NCI-H146 (cell line): ENCODE measurements around the gene AP2B1.
"Not testable (repeated sequence)": the region's sequence is repeated elsewhere in the genome, so short reads cannot be mapped to it uniquely, and the experiment has no call there.

ENCODE experiments used
- DNase-seq: peaks from one replicate; lab custom pipeline; 2025; lab: John Stamatoyannopoulos, UW

The AP2B1 gene

GRCh38 chr17:35577830-35578196 is 9.3 kb upstream of the AP2B1 start:
- DNase-seq: no peak

DNA sequence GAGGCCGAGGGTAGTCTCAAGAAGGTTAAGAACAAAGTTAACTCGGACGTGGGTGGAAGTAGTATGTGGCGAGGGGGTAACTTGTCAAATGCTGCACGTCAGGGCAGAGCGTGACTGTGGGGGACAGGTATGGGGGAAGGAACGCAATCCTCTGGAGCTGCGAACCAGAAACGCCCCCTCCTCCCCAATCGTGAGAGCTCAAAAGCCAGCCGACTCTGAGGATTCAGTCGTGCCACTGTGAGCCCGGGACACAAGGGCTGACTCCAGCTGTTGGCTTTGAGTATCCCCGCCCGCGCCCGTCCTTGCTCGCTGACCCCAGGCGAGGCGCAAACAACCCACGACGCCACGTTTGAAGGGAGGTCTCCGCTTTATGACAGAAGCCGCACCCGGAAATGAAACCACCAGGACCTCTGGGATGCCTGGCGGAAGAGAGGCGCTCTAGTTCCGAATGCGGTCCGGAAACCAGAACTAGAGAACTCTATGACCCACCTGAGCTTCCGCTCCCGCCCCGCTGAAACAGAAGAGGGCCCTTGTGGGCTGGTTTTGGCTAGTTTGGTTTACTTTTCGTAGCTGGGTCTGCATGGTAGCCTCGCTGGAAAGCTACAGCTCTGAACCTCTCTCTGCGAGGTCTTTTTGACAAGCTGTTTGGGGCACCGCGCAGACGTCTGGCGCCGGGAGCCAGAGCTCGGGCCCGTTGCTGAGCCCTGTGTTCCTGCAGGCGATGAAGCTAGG is 8.8 kb upstream of the AP2B1 start, which contains the start of gene PEX12:
PEX12 (minus strand) TSS at position 375 of the 732 bp plus-strand sequence. CDS start 550 bp downstream, outside the sequence.
- peak; percentile 94 for DNase-seq

- DNase-seq: no peak
These were observed 8.1 kb upstream of the AP2B1 start for GRCh38 chr17:35578929-35579432.

DNA sequence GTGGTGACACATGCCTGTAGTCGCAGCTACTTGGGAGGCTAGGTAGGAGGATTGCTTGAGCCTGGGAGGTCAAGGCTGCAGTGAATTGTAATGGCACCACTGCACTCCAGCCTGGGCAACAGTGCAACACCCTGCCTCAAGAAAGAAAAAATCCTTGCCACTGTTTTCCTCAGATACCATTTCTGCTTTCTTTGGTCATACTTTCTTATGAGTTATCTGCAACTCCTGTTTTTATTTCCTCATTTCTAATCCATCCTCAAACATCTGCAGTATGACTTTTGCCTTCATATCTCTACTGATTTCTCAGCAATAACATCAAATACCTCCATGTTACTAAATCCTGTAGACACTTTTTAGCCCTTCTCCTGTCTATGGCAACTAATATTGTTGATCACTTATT is 3.1 kb upstream of the AP2B1 start:
- DNase-seq: no peak

GRCh38 chr17:35586569-35587073 is 501 bp upstream of the AP2B1 start:
- DNase-seq: peak; percentile 50

DNA sequence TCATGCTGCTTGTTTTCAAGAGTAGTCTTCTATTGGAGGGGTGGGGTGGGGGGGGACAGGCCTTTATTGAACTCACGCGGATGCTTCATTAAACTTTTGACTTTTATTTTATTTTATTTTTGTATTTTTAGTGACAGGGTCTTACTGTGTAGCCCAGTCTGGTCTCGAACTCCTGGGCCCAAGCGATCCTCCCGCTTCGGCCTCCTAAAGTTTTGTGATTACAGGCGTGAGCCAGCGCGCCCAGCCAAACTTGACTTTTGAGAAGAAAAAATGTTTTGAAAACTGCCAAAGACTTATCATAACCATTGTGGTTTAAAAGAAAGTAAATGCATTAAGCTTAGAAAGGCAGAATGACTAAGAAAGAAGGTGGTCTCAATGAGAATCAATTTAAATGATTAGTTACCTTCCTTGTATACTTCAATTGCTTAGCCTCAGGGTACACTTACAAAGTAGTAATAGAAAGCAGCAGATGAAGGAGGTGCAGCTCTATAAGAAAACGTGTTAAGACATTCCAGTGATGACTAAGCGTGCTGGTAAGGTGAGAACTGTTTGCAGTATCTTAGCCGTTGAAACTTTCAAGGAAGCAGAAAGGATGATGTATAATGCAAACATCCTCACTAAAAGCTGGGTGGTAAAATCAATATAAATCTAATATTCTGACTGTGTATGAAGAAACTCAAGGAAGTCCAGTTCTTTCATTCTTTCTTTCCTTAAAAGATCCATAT is 1.2 kb downstream of the AP2B1 start:
- DNase-seq: no peak

GRCh38 chr17:35596072-35596471 is 8.9 kb downstream of the AP2B1 start:
- DNase-seq: no peak

- no peak for DNase-seq
These were observed 9.6 kb downstream of the AP2B1 start for GRCh38 chr17:35596530-35597233.

GRCh38 chr17:35597604-35598003 is 10.5 kb downstream of the AP2B1 start:
- no peak for DNase-seq

- DNase-seq: no peak
These were observed 16.6 kb downstream of the AP2B1 start for GRCh38 chr17:35603674-35604073.

DNA sequence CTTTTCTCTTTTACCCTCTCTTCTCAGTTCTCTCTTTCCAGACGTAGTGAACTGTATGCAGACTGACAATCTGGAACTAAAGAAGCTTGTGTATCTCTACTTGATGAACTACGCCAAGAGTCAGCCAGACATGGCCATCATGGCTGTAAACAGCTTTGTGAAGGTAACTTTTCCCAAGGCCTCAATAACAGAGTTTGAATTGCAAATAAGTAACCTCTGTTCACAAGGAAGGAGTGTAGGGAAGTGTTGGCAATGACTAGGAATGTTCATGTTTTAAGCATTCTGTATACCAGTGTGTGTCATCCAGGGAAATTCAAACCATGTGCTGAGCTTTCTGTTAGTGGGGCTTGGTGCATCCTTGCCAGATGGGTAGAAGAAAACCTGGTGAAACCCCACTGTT is 18.6 kb downstream of the AP2B1 start:
- no peak for DNase-seq

DNA sequence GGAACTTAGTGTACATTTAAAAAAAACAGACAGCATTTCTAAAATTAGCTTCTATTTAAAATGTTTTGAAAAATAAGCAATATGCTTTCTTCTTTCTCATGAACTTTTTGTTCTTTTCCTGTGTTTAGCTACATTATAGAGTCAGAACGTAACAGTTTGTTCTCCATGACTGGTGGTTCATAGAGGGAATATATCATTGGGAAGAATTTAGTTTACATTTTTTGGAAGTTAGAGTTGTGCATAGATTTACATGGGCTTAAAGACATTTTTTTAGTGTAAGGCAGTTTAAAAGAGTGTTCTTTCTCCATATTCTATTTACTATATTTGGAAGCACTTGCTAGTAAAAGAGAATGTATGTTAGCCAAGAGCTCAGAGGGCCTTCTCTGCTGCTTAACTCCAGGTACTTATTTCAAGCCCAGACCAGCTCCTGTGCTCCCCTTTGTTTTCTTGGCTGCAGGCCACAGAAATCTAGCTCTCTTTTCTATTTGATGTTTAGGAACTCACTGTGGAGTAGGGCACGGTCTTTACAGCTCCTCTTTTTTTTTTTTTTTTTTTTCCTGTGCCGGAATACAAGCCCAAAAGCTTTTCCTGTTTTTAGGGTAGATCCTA is 20.2 kb downstream of the AP2B1 start:
- DNase-seq: no peak

GRCh38 chr17:35609831-35610230 is 22.7 kb downstream of the AP2B1 start:
- no peak for DNase-seq

DNA sequence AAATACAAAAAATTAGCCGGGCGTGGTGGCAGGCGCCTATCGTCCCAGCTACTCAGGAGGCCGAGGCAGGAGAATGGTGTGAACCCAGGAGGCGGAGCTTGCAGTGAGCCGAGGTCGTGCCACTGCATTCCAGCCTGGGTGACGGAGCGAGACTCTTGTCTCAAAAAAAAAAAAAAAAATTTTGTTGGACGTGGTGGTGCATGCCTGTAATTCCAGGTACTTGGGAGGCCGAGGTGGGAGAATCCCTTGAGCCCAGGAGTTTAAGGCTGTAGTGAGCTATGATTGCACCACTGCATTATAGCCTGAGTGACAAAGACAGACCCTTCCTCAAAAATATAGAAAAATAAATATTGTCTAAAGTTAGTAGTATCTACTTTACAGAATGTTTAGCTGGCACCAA is 23.6 kb downstream of the AP2B1 start:
- not testable (repeated sequence) for DNase-seq

GRCh38 chr17:35612924-35613521 is 25.9 kb downstream of the AP2B1 start:
- DNase-seq: peak; percentile 38

- DNase-seq: no peak
These were observed 27.7 kb downstream of the AP2B1 start for GRCh38 chr17:35614810-35615209.

DNA sequence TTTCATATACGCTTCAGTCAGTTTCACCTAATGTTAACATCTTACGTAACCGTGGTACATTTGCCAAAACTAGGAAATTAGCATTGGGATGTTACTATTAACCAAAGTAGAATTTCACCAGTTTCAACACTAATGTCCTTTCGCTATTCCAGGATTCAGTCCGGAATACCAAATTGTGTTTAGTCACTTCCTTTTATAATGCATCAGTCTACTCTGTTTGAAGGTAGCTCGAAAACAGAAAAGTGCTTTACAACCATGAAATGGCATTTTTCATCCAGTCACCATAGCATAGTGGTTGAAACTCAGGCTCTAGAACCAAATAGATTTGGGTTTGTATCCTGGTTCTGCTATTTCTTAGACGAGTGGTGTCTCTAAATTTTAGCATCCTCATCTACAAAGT is 29.4 kb downstream of the AP2B1 start:
- no peak for DNase-seq

- DNase-seq: no peak
These were observed 30.4 kb downstream of the AP2B1 start for GRCh38 chr17:35617505-35617904.

DNA sequence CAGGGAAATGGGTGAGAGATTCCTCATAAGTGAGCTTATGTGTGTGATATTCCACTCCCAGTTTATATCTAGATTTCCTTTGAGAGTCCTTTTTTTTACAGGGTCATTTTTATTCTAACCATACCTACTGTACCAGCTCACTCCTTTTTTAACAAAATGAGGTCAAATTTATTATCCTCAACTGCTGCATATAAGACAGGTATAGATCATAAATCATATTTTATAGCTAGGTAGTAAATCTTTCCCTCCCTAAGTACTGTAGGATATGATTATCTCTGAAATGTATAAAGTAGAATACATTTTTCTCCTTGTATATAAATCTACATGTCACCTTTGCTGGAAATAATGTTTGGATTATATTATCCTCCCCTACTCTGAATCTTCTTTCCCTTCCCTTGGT is 31.5 kb downstream of the AP2B1 start:
- no peak for DNase-seq

DNA sequence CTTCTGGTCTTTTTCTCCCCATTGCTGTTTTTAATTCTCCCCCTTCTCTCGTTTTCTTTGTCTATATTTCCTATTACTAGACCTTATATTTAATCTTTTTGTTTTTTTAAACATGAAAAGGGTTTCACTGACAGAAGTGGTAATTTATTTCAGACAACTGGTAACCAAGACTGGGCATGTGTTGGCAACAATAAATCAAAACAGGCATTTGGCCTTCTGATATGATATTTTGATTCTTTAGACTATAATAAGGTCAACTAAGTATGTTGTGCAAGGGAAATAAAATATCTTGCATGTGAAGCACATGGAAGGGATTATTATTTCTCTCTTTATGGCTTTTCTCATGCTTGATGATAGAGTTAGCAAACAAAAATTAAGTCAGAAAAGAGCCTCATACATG is 34.6 kb downstream of the AP2B1 start:
- no peak for DNase-seq

GRCh38 chr17:35627417-35627816 is 40.3 kb downstream of the AP2B1 start:
- DNase-seq: no peak
